Ishikawa (cell line): ENCODE measurements around the gene LRRC8D.

Source experiments
- EP300 ChIP-seq: IDR thresholded peaks from 2 replicates; pipeline ENCODE4 v1.6.1; 2012; ENCODE audit warnings: borderline replicate concordance
- YY1 ChIP-seq: IDR thresholded peaks from 2 replicates; pipeline ENCODE4 v1.6.1; 2012; ENCODE audit warnings: low read depth
- ZBTB7A ChIP-seq: IDR thresholded peaks from 2 replicates; pipeline ENCODE4 v1.6.1; 2012; ENCODE audit warnings: low read depth

- TF ChIP-seq ZBTB7A, result no peak
- TF ChIP-seq EP300, result no peak
- no peak for TF ChIP-seq YY1
Observed at GRCh38 chr1:89889323-89889615, 68.4 kb downstream of the LRRC8D start.
